ENCODE results near the gene SLX4. TPM values are rescaled to one million over a fixed set of nuclear protein-coding genes. Genes with fewer than 3 reads are reported as not detected.
A peak's percentile ranks its signal among the peaks of the same experiment; 100 is the strongest.
"Not testable (repeated sequence)": the region's sequence is repeated elsewhere in the genome, so short reads cannot be mapped to it uniquely, and the experiment has no call there.

Gene SLX4, protein sequence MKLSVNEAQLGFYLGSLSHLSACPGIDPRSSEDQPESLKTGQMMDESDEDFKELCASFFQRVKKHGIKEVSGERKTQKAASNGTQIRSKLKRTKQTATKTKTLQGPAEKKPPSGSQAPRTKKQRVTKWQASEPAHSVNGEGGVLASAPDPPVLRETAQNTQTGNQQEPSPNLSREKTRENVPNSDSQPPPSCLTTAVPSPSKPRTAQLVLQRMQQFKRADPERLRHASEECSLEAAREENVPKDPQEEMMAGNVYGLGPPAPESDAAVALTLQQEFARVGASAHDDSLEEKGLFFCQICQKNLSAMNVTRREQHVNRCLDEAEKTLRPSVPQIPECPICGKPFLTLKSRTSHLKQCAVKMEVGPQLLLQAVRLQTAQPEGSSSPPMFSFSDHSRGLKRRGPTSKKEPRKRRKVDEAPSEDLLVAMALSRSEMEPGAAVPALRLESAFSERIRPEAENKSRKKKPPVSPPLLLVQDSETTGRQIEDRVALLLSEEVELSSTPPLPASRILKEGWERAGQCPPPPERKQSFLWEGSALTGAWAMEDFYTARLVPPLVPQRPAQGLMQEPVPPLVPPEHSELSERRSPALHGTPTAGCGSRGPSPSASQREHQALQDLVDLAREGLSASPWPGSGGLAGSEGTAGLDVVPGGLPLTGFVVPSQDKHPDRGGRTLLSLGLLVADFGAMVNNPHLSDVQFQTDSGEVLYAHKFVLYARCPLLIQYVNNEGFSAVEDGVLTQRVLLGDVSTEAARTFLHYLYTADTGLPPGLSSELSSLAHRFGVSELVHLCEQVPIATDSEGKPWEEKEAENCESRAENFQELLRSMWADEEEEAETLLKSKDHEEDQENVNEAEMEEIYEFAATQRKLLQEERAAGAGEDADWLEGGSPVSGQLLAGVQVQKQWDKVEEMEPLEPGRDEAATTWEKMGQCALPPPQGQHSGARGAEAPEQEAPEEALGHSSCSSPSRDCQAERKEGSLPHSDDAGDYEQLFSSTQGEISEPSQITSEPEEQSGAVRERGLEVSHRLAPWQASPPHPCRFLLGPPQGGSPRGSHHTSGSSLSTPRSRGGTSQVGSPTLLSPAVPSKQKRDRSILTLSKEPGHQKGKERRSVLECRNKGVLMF (N-terminal part only)
- total RNA-seq, result 10 to 100 TPM in 1 of 5 donors, 1 to 10 TPM in 4; 5.1 to 19.7 (median 8.0) TPM
- 1 to 10 TPM in 1 of 3 donors, under 1 TPM in 2; 0.76 to 1.3 (median 1.00) TPM for polyA plus RNA-seq
- long read RNA-seq, donor 1, result 0 reads
- long read RNA-seq, donor 2, result 0 reads
- long read RNA-seq, donor 3, result 0 reads
- long read RNA-seq, donor 4, result 0 reads
- long read RNA-seq, donor 5, result 0 reads
- long read RNA-seq, donor 6, result 0 reads
- long read RNA-seq, donor 7, result 0 reads
- long read RNA-seq, donor 8, result 0 reads
- long read RNA-seq, donor 9, result 0 reads
- long read RNA-seq, donor 10, partial matches to known transcripts, result 17 of 17 reads
- long read RNA-seq, donor 10, other reads (novel, unspliced or antisense), result 0 of 17 reads

DNA sequence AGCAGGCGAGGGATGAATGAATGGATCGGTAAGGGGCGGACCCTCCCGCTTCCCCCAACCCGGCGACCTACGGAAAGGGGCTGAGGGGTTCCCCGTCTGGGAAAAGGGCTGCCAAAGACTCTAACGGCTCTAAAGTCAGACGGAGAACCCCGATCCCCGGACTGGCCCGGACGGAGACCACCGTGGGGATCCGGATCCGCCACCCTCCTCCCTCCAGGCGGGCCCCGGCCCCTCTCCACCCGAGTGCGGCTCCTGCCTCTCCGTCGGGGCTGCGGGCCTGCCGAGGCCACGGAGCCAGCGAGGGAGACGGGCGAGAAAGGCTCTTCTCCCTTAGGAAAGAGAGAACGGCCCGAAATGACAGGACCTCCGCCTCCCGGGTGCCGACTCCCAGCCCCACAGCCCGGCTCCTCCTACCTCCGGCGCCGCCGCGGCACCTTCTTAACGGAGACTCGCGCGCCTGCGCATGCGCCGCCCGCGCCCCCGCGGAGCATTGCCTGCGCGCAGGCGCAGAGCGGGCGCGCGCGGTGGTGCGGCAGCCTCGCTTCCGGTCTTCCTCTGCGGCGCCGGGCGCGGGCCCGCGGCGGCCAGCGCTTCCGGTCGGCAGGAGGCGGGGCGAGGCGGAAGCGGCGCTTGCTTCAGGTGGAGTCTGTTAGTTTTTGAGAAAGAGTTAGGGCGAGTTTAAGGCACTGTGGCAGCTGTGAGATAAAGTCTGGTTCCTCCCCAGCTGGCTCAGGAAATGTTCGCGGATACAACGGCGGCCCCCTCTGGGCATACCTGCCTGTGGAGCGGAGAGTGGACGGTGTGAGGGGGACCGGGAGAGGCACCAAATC lies at the start of gene SLX4:
SLX4 (minus strand) TSS at position 461 of the 830 bp plus-strand sequence. CDS start 2,642 bp downstream, outside the sequence.
- Histone ChIP-seq H3K27me3 (no peaks in the 10 kb centered on the region), H3K27ac (peak within 1 kb of the TSS; percentile 84 to 91 (median 88)), H3K9me3 (no peaks in the 10 kb centered on the region), H3K4me1 (peaks cover 21 to 41% (median 33%) of the 10 kb centered on the region in 4 donors), H3K36me3 (peaks cover 0 to 8% (median under 1%) of the 10 kb centered on the region in 4 donors), H3K4me3 (peak within 1 kb of the TSS; percentile 90 to 99 (median 91))
- TF ChIP-seq POLR2A (IDR thresholded peaks at IDR 0.05) (peak in 1 of 4 donors; percentile 49), EP300 (IDR thresholded peaks at IDR 0.05) (no peak), POLR2AphosphoS5 (IDR thresholded peaks at IDR 0.05) (peak; percentile 37 to 83 (median 82))
- TF ChIP-seq, protein P1, sequence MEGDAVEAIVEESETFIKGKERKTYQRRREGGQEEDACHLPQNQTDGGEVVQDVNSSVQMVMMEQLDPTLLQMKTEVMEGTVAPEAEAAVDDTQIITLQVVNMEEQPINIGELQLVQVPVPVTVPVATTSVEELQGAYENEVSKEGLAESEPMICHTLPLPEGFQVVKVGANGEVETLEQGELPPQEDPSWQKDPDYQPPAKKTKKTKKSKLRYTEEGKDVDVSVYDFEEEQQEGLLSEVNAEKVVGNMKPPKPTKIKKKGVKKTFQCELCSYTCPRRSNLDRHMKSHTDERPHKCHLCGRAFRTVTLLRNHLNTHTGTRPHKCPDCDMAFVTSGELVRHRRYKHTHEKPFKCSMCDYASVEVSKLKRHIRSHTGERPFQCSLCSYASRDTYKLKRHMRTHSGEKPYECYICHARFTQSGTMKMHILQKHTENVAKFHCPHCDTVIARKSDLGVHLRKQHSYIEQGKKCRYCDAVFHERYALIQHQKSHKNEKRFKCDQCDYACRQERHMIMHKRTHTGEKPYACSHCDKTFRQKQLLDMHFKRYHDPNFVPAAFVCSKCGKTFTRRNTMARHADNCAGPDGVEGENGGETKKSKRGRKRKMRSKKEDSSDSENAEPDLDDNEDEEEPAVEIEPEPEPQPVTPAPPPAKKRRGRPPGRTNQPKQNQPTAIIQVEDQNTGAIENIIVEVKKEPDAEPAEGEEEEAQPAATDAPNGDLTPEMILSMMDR (IDR thresholded peaks at IDR 0.05), result no peak
- intact Hi-C loops (cut with DNase I; ENCODE audit: low total_unique reads), result no loop called here
- peak; percentile 95 to 98 for DNase-seq
- WGBS, 5 donors, result 0 to 2% (median 0%) methylated on average over 18 to 86 of the region's 86 CpGs

DNA sequence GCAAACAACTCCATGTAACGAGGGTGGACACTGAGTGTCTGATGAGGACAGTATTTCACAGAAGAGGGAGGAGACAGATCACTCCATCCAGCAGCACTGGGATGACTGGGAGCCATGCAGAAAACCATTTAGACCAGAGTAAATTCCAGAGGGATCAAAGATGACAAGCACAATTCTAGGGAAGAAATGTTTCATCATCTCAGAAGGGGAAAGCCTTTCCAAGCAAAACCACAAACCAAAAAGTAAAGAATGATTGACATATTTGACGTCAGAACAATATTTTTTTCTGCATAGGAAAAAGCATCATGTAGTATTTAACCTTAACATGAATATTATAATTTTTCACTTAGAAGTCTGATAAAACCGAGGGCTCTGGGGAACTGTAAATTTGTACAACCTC lies 47.8 kb upstream of the SLX4 start:
- intact Hi-C loops (cut with DNase I; ENCODE audit: low total_unique reads), result no loop called here
- Histone ChIP-seq H3K4me1 (peaks cover 0 to 19% (median 7%) of the 10 kb centered on the region in 4 donors), H3K9me3 (no peaks in the 10 kb centered on the region), H3K27ac (no peak overlapping the region), H3K36me3 (peaks cover 54 to 96% (median 94%) of the 10 kb centered on the region in 4 donors), H3K4me3 (no peak overlapping the region), H3K27me3 (no peaks in the 10 kb centered on the region)
- no peak for TF ChIP-seq POLR2A (IDR thresholded peaks at IDR 0.05)
- no peak for DNase-seq
- WGBS, 5 donors, result 67 to 75% (median 71%) methylated on average over 3 of the region's 3 CpGs

DNA sequence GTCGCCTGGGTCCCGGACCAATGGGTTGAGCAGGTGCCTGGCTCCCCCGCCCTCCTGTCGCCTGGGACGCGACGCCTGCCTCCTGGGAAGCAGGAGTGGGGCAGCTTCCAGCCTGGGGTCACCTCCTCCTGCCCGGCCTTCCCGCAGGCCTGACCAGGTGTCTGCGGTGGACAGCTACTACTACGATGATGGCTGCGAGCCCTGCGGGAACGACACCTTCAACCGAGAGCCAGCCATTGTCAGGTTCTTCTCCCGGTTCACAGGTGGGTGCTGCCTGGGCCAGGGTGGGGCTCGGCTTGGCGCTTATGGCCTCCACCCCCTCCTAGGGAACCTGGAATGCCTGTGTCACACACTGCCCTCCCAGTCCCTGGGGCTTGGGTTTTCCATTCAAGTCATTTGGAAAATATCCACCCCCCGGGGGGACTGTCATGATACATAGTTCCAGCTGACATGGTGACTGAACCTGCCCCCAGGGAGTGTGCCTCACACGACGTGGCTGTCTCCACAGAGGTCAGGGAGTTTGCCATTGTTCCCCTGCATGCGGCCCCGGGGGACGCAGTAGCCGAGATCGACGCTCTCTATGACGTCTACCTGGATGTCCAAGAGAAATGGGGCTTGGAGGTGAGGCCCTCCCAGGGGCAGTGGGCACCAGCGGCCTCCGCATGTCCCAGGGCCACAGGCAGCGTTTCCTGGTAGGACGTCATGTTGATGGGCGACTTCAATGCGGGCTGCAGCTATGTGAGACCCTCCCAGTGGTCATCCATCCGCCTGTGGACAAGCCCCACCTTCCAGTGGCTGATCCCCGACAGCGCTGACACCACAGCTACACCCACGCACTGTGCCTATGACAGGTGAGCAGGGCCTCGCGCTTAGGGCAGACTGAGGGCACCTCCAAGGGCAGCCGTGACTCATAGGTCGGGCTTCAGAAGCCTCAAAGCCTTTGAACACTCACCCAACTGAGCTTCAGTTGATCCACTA lies 45.4 kb upstream of the SLX4 start:
- WGBS, 5 donors, result 82 to 87% (median 86%) methylated on average over 32 to 42 of the region's 42 CpGs

DNA sequence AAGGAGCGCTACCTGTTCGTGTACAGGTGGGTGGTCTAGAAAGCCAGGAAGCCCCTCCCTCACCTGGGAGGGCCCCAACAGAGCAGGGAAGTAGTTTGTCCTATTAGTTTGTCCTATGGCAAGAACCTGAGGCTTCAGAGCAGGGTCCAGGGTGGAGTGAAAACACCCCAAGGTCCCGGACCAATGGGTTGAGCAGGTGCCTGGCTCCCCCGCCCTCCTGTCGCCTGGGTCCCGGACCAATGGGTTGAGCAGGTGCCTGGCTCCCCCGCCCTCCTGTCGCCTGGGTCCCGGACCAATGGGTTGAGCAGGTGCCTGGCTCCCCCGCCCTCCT lies 44.7 kb upstream of the SLX4 start:
- H3K4me3 ChIP-seq; H3K9me3 ChIP-seq; intact Hi-C loops (cut with DNase I; ENCODE audit: low total_unique reads); H3K27me3 ChIP-seq: not testable (repeated sequence)
- Histone ChIP-seq H3K27ac (peak overlapping the region; percentile 36 to 79 (median 66)), H3K36me3 (peaks cover 38 to 86% (median 82%) of the 10 kb centered on the region in 4 donors), H3K4me1 (peaks cover 0 to 21% (median 10%) of the 10 kb centered on the region in 4 donors)
- 62 to 92% (median 85%) methylated on average over 2 to 7 of the region's 10 CpGs for WGBS, 5 donors
- peak in 1 of 2 donors; percentile 64 for DNase-seq

More for the DNA sequence above, 45.4 kb upstream of the SLX4 start:
- Histone ChIP-seq H3K36me3 (peaks cover 38 to 86% (median 82%) of the 10 kb centered on the region in 4 donors), H3K9me3 (no peaks in the 10 kb centered on the region), H3K27me3 (no peaks in the 10 kb centered on the region), H3K27ac (peak overlapping the region in 1 of 5 donors; percentile 15), H3K4me1 (peaks cover 0 to 21% (median 10%) of the 10 kb centered on the region in 4 donors), H3K4me3 (no peak overlapping the region)
- no peak for TF ChIP-seq POLR2A (IDR thresholded peaks at IDR 0.05)
- TF ChIP-seq, protein P1 (IDR thresholded peaks at IDR 0.05), result no peak
- no peak for TF ChIP-seq POLR2AphosphoS5 (IDR thresholded peaks at IDR 0.05)
- TF ChIP-seq EP300 (IDR thresholded peaks at IDR 0.05), result no peak
- DNase-seq, result peak in 1 of 2 donors; percentile 52
- intact Hi-C loops (cut with DNase I; ENCODE audit: low total_unique reads), result no loop called here

Measured in stomach (tissue), 19 donors.